Measurements from ENCODE around the gene ATAD2B. TPM values are rescaled to one million over a fixed set of nuclear protein-coding genes. Genes with fewer than 3 reads are reported as not detected.

ATAD2B gene
- total and polyA plus RNA-seq, 2 of the 4 experiments (the other 2 are of a cell fraction) = 1.5 to 5.0 TPM

- ChIA-PET CTCF (interaction anchor here (1.2 kb wide), 1 partner anchor 15 kb away, joined by 4 read pairs; the partner anchor contains the start of gene ATAD2B), POLR2A (ENCODE audit: unreplicated experiment) (no interaction called here)
- peak overlapping the region; percentile 78; the same call in 1 of the 2 replicates for H3K9ac ChIP-seq (ENCODE audit: low read depth, low read length)
- H3K14ac ChIP-seq (replicated peaks; ENCODE audit: low read depth, low read length) = no peak overlapping the region
- no peak overlapping the region for H2BK15ac ChIP-seq (ENCODE audit: low read depth, low read length)
- no peak overlapping the region for H3K18ac ChIP-seq (ENCODE audit: low read depth, low read length)
- H4K5ac ChIP-seq (ENCODE audit: low read depth, low read length) = no peak overlapping the region
- no peak overlapping the region for H2AK9ac ChIP-seq (replicated peaks; ENCODE audit: low read depth, low read length, poor library complexity)
- no peak overlapping the region for H2BK120ac ChIP-seq (ENCODE audit: low read depth, low read length)
- peaks cover 9% of the 10 kb centered on the region; the same call in 1 of the 2 replicates for H4K20me1 ChIP-seq (ENCODE audit: insufficient read depth, low read length)
- H3K27me3 ChIP-seq (ENCODE audit: control insufficient read depth, insufficient read depth, low read length) = no peaks in the 10 kb centered on the region
- in situ Hi-C loops (cut with MboI; ENCODE audit: low sequenced_read_pairs) (no loop called here), intact Hi-C loops (cut with micrococcal nuclease) (loop anchor here (10.0 kb wide), 1 partner anchor 103 kb away; the partner anchor contains the start of genes FKBP1B and WDCP), dilution Hi-C loops (cut with HindIII; ENCODE audit: low sequenced_read_pairs, unreplicated experiment) (no loop called here)
- H3K23ac ChIP-seq (ENCODE audit: low read depth, low read length) = peak overlapping the region; percentile 33; the same call in 1 of the 2 replicates
- peaks cover 16% of the 10 kb centered on the region for H3K9me1 ChIP-seq (ENCODE audit: insufficient read depth, low read length)
- no peak overlapping the region for H2AK5ac ChIP-seq (ENCODE audit: low read depth, low read length)
- H3K9me3 ChIP-seq (ENCODE audit: control insufficient read depth, insufficient read depth, low read length) = no peaks in the 10 kb centered on the region
- no TSS peak for BruUV-seq (replicated peaks)
- WGBS, 2 experiments (ENCODE audit: extremely low coverage in 2 of 2, insufficient read length in 1 of 2) = no CpG with 5 or more reads among the region's 8 CpGs
- no peak overlapping the region for H2BK5ac ChIP-seq (ENCODE audit: low read depth, low read length, poor library complexity, severe bottlenecking)
- H3K4me3 ChIP-seq (ENCODE audit: insufficient read depth, low read depth, low read length) = peak overlapping the region; percentile 96; the same call in 1 of the 2 replicates
- peak overlapping the region; percentile 95; the same call in 1 of the 2 replicates for H3K4me2 ChIP-seq (ENCODE audit: low read depth, low read length)
- no peak overlapping the region for H2BK20ac ChIP-seq (ENCODE audit: low read depth, low read length)
- no peak overlapping the region for H3K4ac ChIP-seq (ENCODE audit: low read depth, low read length)
- H4K91ac ChIP-seq (ENCODE audit: insufficient read depth, low read depth, low read length) = no peak overlapping the region
- H4K8ac ChIP-seq (ENCODE audit: low read depth in 2 of 2, low read length in 2 of 2) = no peak overlapping the region
- no peak overlapping the region for H3K56ac ChIP-seq (ENCODE audit: extremely low read depth, insufficient read depth, low read length)
- peaks cover 3% of the 10 kb centered on the region; the same call in 1 of the 2 replicates for H3K36me3 ChIP-seq (ENCODE audit: control insufficient read depth, insufficient read depth, low read length)
- no peak for TF ChIP-seq SMC3 (IDR thresholded peaks at IDR 0.05; ENCODE audit: low read depth, low read length)
- H2AFZ ChIP-seq (replicated peaks; ENCODE audit: low read length, poor library complexity) = no peak overlapping the region
- DNase-seq (no peak), ATAC-seq (ENCODE audit: low read depth) (no peak)
- H3K79me1 ChIP-seq (ENCODE audit: low read depth in 1 of 2, low read length in 2 of 2) = peaks cover 14 to 63% of the 10 kb centered on the region in 2 experiments
- H3K27ac ChIP-seq (ENCODE audit: insufficient read depth, low read length) = no peak overlapping the region
- H3K4me1 ChIP-seq (ENCODE audit: control insufficient read depth, insufficient read depth, low read length) = peaks cover 14% of the 10 kb centered on the region
These were observed 14.7 kb upstream of the ATAD2B start for GRCh38 chr2:23941644-23942043.
